Right lobe of liver (tissue), 4 donors: Measurements from ENCODE around the gene C9orf50.

ENCODE experiments used
- CTCF ChIP-seq, 4 donors: fragments of 200-600 bp in 3 of 4; fragments of 450-650 bp in 1 of 4; IDR thresholded peaks; one replicate each; pipeline versions ENCODE4 v1.5.1 to v1.8.0; 2016 to 2022; ENCODE audit warnings: antibody characterized with exemption in 4 of 4, mild to moderate bottlenecking in 2 of 4
- POLR2A ChIP-seq: fragments of 450-650 bp; IDR thresholded peaks from one replicate; pipeline ENCODE4 v1.6.1; 2017; ENCODE audit warnings: antibody characterized with exemption, mild to moderate bottlenecking
- donor health status: DM: no; HTN: no; CAD: no.
- donor health status: DM: no; HTN: no; CAD: no.
- donor health status: DM: no; HTN: yes; CAD: no.

GRCh38 chr9:129641750-129642585 is 21.1 kb upstream of the C9orf50 start, which contains the start of gene ASB6:
- TF ChIP-seq CTCF (IDR thresholded peaks at IDR 0.05) (peak; percentile 99 to 100 (median 100)), POLR2A (peak; percentile 49)
